Measurements from ENCODE around the gene ASPSCR1. TPM values are rescaled to one million over a fixed set of nuclear protein-coding genes. Genes with fewer than 3 reads are reported as not detected.

The ASPSCR1 gene
- total and polyA plus RNA-seq, 2 of the 13 experiments (the other 11 are each of a cell fraction or from before 2014, with no cell fraction given), result 274 to 314 TPM

GRCh38 chr17:81999976-82000802, 22.8 kb downstream of the ASPSCR1 start:
- H3K4me1 ChIP-seq (ENCODE audit: insufficient read depth, low read length), result peaks cover 100% of the 10 kb centered on the region
- BruUV-seq (replicated peaks), result no TSS peak
- no peak overlapping the region for H2AFZ ChIP-seq (ENCODE audit: low read length)
- H3K4me3 ChIP-seq (replicated peaks in 1 of 3; ENCODE audit: insufficient read depth in 1 of 3, low read depth in 2 of 3, low read length in 3 of 3), result peak overlapping the region; percentile 23 to 61 (median 26); a peak in 5 of 6 replicates
- H4K20me1 ChIP-seq (ENCODE audit: insufficient read depth, low read length), result no peaks in the 10 kb centered on the region
- H3K27me3 ChIP-seq (ENCODE audit: control insufficient read depth in 1 of 2, insufficient read depth in 2 of 2, low read length in 2 of 2), result no peaks in the 10 kb centered on the region
- in situ Hi-C loops (cut with HindIII; ENCODE audit: extremely low pct_ligation_motif_present, low pct_unique_long_range_greater_than_20kb), result loop anchor here (5.0 kb wide), 1 partner anchor 43 kb away; no protein-coding TSS in a partner anchor
- H3K9ac ChIP-seq (ENCODE audit: insufficient read depth, low read depth, low read length), result peak overlapping the region; percentile 80
- peaks cover 76% of the 10 kb centered on the region for H3K79me2 ChIP-seq (ENCODE audit: insufficient read depth, low read length)
- 1% methylated on average over 20 of the region's 36 CpGs for WGBS (ENCODE audit: low lambda C conversion rate)
- peak; percentile 98 for DNase-seq (ENCODE audit: low spot score)
- H3K4me2 ChIP-seq (ENCODE audit: low read depth, low read length), result peak overlapping the region; percentile 86
- POLR2A ChIA-PET, result interaction anchor here (0.5 to 16.1 kb wide), 9 partner anchors 8 to 288 kb away, joined by 3 to 470 read pairs (median 11); partner anchors contain the start of genes CENPX, LRRC45 and NOTUM
- H3K27ac ChIP-seq (ENCODE audit: extremely low read length, insufficient read depth, low read length), result peak overlapping the region; percentile 95
- no peak for FAIRE-seq
- intact Hi-C loops (cut with micrococcal nuclease; ENCODE audit: unreplicated experiment), result loop anchor here (1.0 kb wide), 2 partner anchors 8 to 21 kb away; no protein-coding TSS in a partner anchor
- CTCF ChIA-PET (ENCODE audit: low intra/inter-chr PET ratio, low total read pairs), result interaction anchor here (0.9 to 2.3 kb wide), 5 partner anchors 9 to 40 kb away, joined by 3 to 25 read pairs (median 5); partner anchors contain the start of genes CENPX, LRRC45 and NOTUM
- peaks cover 0 to 5% of the 10 kb centered on the region in 2 experiments; a peak in 1 of 5 replicates for H3K36me3 ChIP-seq (replicated peaks in 1 of 2; ENCODE audit: control insufficient read depth in 1 of 2, insufficient read depth in 2 of 2, low read length in 2 of 2)
- peak; percentile 40 for ATAC-seq
- H3K9me3 ChIP-seq (ENCODE audit: low read length), result no peaks in the 10 kb centered on the region
- no peak for TF ChIP-seq TFE3 (CRISPR knock-in tag; IDR thresholded peaks at IDR 0.05)
- no peak for TF ChIP-seq ZNF225 (CRISPR knock-in tag; IDR thresholded peaks at IDR 0.05)
- 0 out of 2 replicates have a peak, but pooled peaks have one; percentile 5 for TF ChIP-seq BCL6 (CRISPR knock-in tag; IDR thresholded peaks at IDR 0.05)
- peak; percentile 80 for TF ChIP-seq HNRNPK (IDR thresholded peaks at IDR 0.05; ENCODE audit: low read depth, low read length, poor library complexity, severe bottlenecking)
- no peak for TF ChIP-seq MATR3 (CRISPR knock-in tag; IDR thresholded peaks at IDR 0.05)
- TF ChIP-seq ZSCAN31 (CRISPR knock-in tag; IDR thresholded peaks at IDR 0.05; ENCODE audit: low read depth), result no peak
- TF ChIP-seq AGO2 (optimal IDR thresholded peaks at IDR 0.05; ENCODE audit: low read depth, low read length), result peak; percentile 99
- no peak for TF ChIP-seq NFYC (CRISPR knock-in tag; IDR thresholded peaks at IDR 0.05)
- peak; percentile 91; the same call in 1 of the 2 replicates for TF ChIP-seq NCOA1 (CRISPR knock-in tag; IDR thresholded peaks at IDR 0.05)
- TF ChIP-seq MXD4 (CRISPR knock-in tag; IDR thresholded peaks at IDR 0.05), result no peak; the same call in 1 of the 2 replicates
- TF ChIP-seq ZNF124 (CRISPR knock-in tag; IDR thresholded peaks at IDR 0.05), result 0 out of 2 replicates have a peak, but pooled peaks have one; percentile 15
- peak; percentile 82; the same call in 1 of the 2 replicates for TF ChIP-seq ZC3H13 (CRISPR knock-in tag; IDR thresholded peaks at IDR 0.05)
- no peak; the same call in 1 of the 2 replicates for TF ChIP-seq DRAP1 (CRISPR knock-in tag; IDR thresholded peaks at IDR 0.05)
- no peak for TF ChIP-seq SMAD3 (CRISPR knock-in tag; IDR thresholded peaks at IDR 0.05)
- TF ChIP-seq SRSF1 (optimal IDR thresholded peaks at IDR 0.05; ENCODE audit: low read depth, low read length), result no peak
- TF ChIP-seq ZBTB46 (CRISPR knock-in tag; IDR thresholded peaks at IDR 0.05; ENCODE audit: borderline replicate concordance), result no peak; the same call in 1 of the 2 replicates
